ENCODE measurements around the gene NALCN. TPM values are rescaled to one million over a fixed set of nuclear protein-coding genes. Genes with fewer than 3 reads are reported as not detected.

NALCN gene
- total and polyA plus RNA-seq, 7 experiments from 2014 or later, result not detected

DNA sequence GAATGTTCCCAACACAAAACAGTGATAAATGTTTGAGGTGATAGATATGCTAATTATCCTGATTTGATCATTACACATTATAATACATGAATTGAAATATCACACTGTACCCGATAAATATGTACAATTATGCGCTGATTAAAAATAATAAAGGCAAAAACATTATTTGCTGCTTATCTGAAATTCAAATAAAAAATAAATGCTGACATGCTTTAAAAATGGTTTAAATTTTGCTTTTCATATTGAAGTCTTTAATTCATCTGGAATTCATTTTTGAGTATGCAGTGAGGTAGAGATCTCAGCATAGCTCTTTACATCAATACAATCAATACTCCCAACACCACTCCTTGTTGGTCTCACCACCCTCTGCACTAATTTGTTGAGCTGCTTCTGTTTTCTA lies 330.8 kb downstream of the NALCN start:
- no peaks in the 10 kb centered on the region for H3K36me3 Mint-ChIP-seq
- no peaks in the 10 kb centered on the region for H3K4me1 Mint-ChIP-seq
- no peak overlapping the region for H3K27ac Mint-ChIP-seq
- POLR2A ChIA-PET, result no interaction called here
- Histone ChIP-seq H3K4me1 (ENCODE audit: control insufficient read depth in 2 of 2, insufficient read depth in 2 of 2, low read length in 2 of 2) (no peaks in the 10 kb centered on the region), H3K9me3 (ENCODE audit: control insufficient read depth in 2 of 3, low read length in 3 of 3) (no peaks in the 10 kb centered on the region), H3K27ac (ENCODE audit: low read depth, low read length) (no peak overlapping the region), H3K4me3 (ENCODE audit: low read length) (no peak overlapping the region), H3K36me3 (ENCODE audit: control insufficient read depth in 2 of 3, insufficient read depth in 3 of 3, low read length in 3 of 3) (no peaks in the 10 kb centered on the region), H3K27me3 (ENCODE audit: control insufficient read depth in 2 of 2, insufficient read depth in 2 of 2, low read length in 2 of 2) (no peaks in the 10 kb centered on the region)
- no peak for DNase-seq
- no peak for ATAC-seq
- intact Hi-C loops (cut with micrococcal nuclease), result no loop called here
- H3K9me3 Mint-ChIP-seq, result peaks cover 0 to 3% (median 0%) of the 10 kb centered on the region in 11 donors
- peaks cover 0 to 28% (median 11%) of the 10 kb centered on the region in 5 donors for H3K27me3 Mint-ChIP-seq
- no peak overlapping the region for H3K4me3 Mint-ChIP-seq
- CTCF ChIA-PET, result no interaction called here

DNA sequence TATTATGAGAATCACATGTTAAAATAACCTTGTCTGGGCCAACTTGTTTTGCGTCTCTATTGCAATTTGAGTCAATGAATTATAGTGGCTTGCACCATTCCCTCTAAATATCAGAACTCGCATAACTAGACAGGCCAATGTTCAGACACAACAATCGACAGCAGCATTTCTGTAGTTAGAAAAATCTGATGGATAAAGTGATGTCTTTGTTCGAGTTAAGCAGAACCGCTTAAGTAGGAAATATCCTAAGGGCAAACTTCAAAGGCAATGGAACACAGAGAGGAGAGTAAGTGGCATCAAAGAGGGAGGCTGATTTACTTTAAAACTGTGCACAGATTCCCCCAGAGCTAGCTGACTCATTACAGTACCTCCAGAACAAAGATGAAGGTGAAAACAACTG lies 333.9 kb downstream of the NALCN start:
- ChIA-PET CTCF (no interaction called here), POLR2A (no interaction called here)
- Histone ChIP-seq H3K9me3 (ENCODE audit: control insufficient read depth in 2 of 3, low read length in 3 of 3) (no peaks in the 10 kb centered on the region), H3K27ac (ENCODE audit: low read depth, low read length) (no peak overlapping the region), H3K36me3 (ENCODE audit: control insufficient read depth in 2 of 3, insufficient read depth in 3 of 3, low read length in 3 of 3) (no peaks in the 10 kb centered on the region), H3K4me1 (ENCODE audit: control insufficient read depth in 2 of 2, insufficient read depth in 2 of 2, low read length in 2 of 2) (no peaks in the 10 kb centered on the region), H3K4me3 (ENCODE audit: low read length) (no peak overlapping the region), H3K27me3 (ENCODE audit: control insufficient read depth in 2 of 2, insufficient read depth in 2 of 2, low read length in 2 of 2) (no peaks in the 10 kb centered on the region)
- peaks cover 0 to 13% (median 2%) of the 10 kb centered on the region in 11 donors for H3K9me3 Mint-ChIP-seq
- ATAC-seq, result no peak
- H3K36me3 Mint-ChIP-seq, result peaks cover 0 to under 1% (median 0%) of the 10 kb centered on the region in 5 donors
- DNase-seq, result no peak
- intact Hi-C loops (cut with micrococcal nuclease), result no loop called here
- H3K27me3 Mint-ChIP-seq, result peaks cover 0 to 27% (median 9%) of the 10 kb centered on the region in 5 donors
- H3K4me1 Mint-ChIP-seq, result no peaks in the 10 kb centered on the region
- H3K4me3 Mint-ChIP-seq, result no peak overlapping the region
- H3K27ac Mint-ChIP-seq, result no peak overlapping the region

DNA sequence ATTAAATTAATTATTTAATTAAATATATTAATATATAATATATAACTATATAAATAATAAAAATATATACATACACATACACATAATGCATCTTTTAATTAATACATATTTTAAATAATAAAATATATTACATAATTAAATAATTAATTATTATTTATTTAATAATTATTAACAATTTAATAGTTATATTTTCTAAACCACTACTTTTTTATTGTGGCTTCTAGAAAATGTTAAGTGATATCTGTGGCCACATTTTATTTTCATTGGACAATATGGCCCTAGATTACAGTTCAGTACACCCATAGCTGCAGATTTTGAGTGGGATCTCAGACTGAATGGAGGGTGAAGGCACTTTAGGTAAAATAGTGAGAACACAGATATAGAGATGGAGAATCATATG lies 335.7 kb downstream of the NALCN start:
- no peak overlapping the region for H3K4me3 ChIP-seq (ENCODE audit: low read length)
- H3K27me3 ChIP-seq (ENCODE audit: control insufficient read depth in 2 of 2, insufficient read depth in 2 of 2, low read length in 2 of 2), result no peaks in the 10 kb centered on the region
- DNase-seq (no peak), ATAC-seq (no peak)
- Mint-ChIP-seq H3K27ac (no peak overlapping the region), H3K9me3 (peaks cover 0 to 19% (median 2%) of the 10 kb centered on the region in 11 donors), H3K27me3 (peaks cover 0 to 23% (median 9%) of the 10 kb centered on the region in 5 donors), H3K36me3 (peaks cover 0 to 4% (median 0%) of the 10 kb centered on the region in 5 donors), H3K4me1 (no peaks in the 10 kb centered on the region), H3K4me3 (no peak overlapping the region)
- H3K4me1 ChIP-seq (ENCODE audit: control insufficient read depth in 2 of 2, insufficient read depth in 2 of 2, low read length in 2 of 2), result no peaks in the 10 kb centered on the region
- no peaks in the 10 kb centered on the region for H3K36me3 ChIP-seq (ENCODE audit: control insufficient read depth in 2 of 3, insufficient read depth in 3 of 3, low read length in 3 of 3)
- intact Hi-C loops (cut with micrococcal nuclease), result no loop called here
- ChIA-PET CTCF (no interaction called here), POLR2A (no interaction called here)
- H3K9me3 ChIP-seq (ENCODE audit: control insufficient read depth in 2 of 3, low read length in 3 of 3), result no peaks in the 10 kb centered on the region
- no peak overlapping the region for H3K27ac ChIP-seq (ENCODE audit: low read depth, low read length)

DNA sequence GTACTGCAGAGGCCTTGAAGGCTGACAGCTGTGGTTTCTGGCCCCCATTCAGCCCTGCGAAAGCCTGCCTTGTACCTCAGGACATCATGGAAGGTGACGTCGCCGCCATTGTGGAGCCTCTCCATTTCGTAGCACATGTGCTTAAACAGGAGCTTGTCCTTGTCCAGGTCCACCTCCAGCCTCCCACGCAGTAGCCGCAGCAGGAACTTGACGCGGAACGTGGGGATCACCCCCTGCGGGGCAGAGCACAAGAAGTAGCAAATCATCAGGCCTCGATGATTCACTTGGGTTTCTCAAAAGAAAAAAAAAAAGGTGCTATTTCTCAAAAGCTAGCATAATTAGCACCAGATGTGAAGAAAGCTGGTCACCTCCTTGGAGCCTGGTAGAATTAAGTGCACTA lies 351.0 kb downstream of the NALCN start:
- H3K9me3 Mint-ChIP-seq, result peaks cover 0 to 5% (median 0%) of the 10 kb centered on the region in 11 donors

DNA sequence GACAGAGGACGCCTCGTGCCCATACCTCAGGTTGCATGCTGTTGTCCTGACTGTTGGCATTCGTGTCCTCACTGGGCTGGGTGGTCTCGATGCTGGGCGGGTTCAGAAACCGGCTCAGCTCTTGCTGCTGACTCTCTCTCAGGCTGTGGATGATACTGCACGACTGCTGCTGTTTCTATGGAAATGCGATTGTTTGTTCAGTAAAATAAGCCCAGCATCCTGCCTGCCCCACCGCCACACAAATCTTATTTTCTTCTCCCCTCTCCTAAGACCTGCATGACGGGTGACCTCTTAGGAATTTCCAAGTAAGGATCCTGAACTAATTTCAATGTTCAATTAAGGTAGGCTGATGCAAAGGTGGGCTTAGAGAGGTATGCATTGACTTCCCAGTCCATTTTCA lies 356.5 kb downstream of the NALCN start:
- CTCF ChIA-PET, result no interaction called here
- ATAC-seq (no peak), DNase-seq (no peak)
- H3K27ac Mint-ChIP-seq, result no peak overlapping the region
- H3K36me3 Mint-ChIP-seq, result peaks cover 0 to 4% (median 0%) of the 10 kb centered on the region in 5 donors
- POLR2A ChIA-PET, result no interaction called here
- Histone ChIP-seq H3K27ac (ENCODE audit: low read depth, low read length) (no peak overlapping the region), H3K9me3 (ENCODE audit: control insufficient read depth in 2 of 3, low read length in 3 of 3) (no peaks in the 10 kb centered on the region), H3K36me3 (ENCODE audit: control insufficient read depth in 2 of 3, insufficient read depth in 3 of 3, low read length in 3 of 3) (no peaks in the 10 kb centered on the region), H3K4me1 (ENCODE audit: control insufficient read depth in 2 of 2, insufficient read depth in 2 of 2, low read length in 2 of 2) (no peaks in the 10 kb centered on the region), H3K4me3 (ENCODE audit: low read length) (no peak overlapping the region), H3K27me3 (ENCODE audit: control insufficient read depth in 2 of 2, insufficient read depth in 2 of 2, low read length in 2 of 2) (no peaks in the 10 kb centered on the region)
- H3K27me3 Mint-ChIP-seq, result peaks cover 20 to 55% (median 32%) of the 10 kb centered on the region in 5 donors
- intact Hi-C loops (cut with micrococcal nuclease), result no loop called here
- no peaks in the 10 kb centered on the region for H3K9me3 Mint-ChIP-seq
- peaks cover 0 to 9% (median 0%) of the 10 kb centered on the region in 7 donors for H3K4me1 Mint-ChIP-seq
- H3K4me3 Mint-ChIP-seq, result no peak overlapping the region

More for the DNA sequence above, 351.0 kb downstream of the NALCN start:
- DNase-seq, result no peak
- Mint-ChIP-seq H3K27ac (no peak overlapping the region), H3K27me3 (peaks cover 0 to 51% (median 25%) of the 10 kb centered on the region in 5 donors), H3K4me1 (no peaks in the 10 kb centered on the region), H3K36me3 (peaks cover 0 to 4% (median 0%) of the 10 kb centered on the region in 5 donors), H3K4me3 (no peak overlapping the region)
- Histone ChIP-seq H3K27me3 (ENCODE audit: control insufficient read depth in 2 of 2, insufficient read depth in 2 of 2, low read length in 2 of 2) (peaks cover 0 to 4% of the 10 kb centered on the region in 2 donors), H3K9me3 (ENCODE audit: control insufficient read depth in 2 of 3, low read length in 3 of 3) (no peaks in the 10 kb centered on the region), H3K4me3 (ENCODE audit: low read length) (no peak overlapping the region), H3K27ac (ENCODE audit: low read depth, low read length) (no peak overlapping the region), H3K4me1 (ENCODE audit: control insufficient read depth in 2 of 2, insufficient read depth in 2 of 2, low read length in 2 of 2) (no peaks in the 10 kb centered on the region), H3K36me3 (ENCODE audit: control insufficient read depth in 2 of 3, insufficient read depth in 3 of 3, low read length in 3 of 3) (no peaks in the 10 kb centered on the region)
- ATAC-seq, result no peak
- ChIA-PET CTCF (no interaction called here), POLR2A (no interaction called here)
- intact Hi-C loops (cut with micrococcal nuclease), result no loop called here

DNA sequence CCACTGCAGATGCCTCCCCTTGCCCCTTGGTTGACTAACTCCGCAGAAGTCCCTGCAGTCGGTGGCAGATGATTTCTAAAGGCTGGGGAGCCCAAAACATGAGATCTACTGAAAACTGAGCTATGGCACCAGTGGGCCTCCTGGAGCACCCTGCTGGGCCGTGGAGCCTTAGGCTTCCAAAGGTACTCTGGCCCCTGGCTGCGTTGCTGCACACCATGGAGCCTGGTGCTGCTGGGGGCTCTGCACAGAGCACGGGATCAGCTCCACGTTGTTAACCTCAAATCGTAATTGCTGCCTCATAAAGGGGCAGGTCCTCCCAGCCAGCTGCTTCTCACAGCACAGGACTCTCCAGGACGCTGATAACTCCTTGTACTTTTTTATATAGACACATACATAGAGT lies 357.5 kb downstream of the NALCN start:
- ChIA-PET POLR2A (no interaction called here), CTCF (no interaction called here)
- DNase-seq (no peak), ATAC-seq (no peak)
- Mint-ChIP-seq H3K4me3 (no peak overlapping the region), H3K36me3 (peaks cover 0 to 4% (median 0%) of the 10 kb centered on the region in 5 donors), H3K27me3 (peaks cover 20 to 48% (median 27%) of the 10 kb centered on the region in 5 donors), H3K27ac (no peak overlapping the region), H3K4me1 (peaks cover 0 to 9% (median 0%) of the 10 kb centered on the region in 7 donors), H3K9me3 (no peaks in the 10 kb centered on the region)
- no peak overlapping the region for H3K4me3 ChIP-seq (ENCODE audit: low read length)
- H3K27me3 ChIP-seq (ENCODE audit: control insufficient read depth in 2 of 2, insufficient read depth in 2 of 2, low read length in 2 of 2), result no peaks in the 10 kb centered on the region
- no peak overlapping the region for H3K27ac ChIP-seq (ENCODE audit: low read depth, low read length)
- no peaks in the 10 kb centered on the region for H3K4me1 ChIP-seq (ENCODE audit: control insufficient read depth in 2 of 2, insufficient read depth in 2 of 2, low read length in 2 of 2)
- no peaks in the 10 kb centered on the region for H3K9me3 ChIP-seq (ENCODE audit: control insufficient read depth in 2 of 3, low read length in 3 of 3)
- intact Hi-C loops (cut with micrococcal nuclease), result no loop called here
- no peaks in the 10 kb centered on the region for H3K36me3 ChIP-seq (ENCODE audit: control insufficient read depth in 2 of 3, insufficient read depth in 3 of 3, low read length in 3 of 3)

DNA sequence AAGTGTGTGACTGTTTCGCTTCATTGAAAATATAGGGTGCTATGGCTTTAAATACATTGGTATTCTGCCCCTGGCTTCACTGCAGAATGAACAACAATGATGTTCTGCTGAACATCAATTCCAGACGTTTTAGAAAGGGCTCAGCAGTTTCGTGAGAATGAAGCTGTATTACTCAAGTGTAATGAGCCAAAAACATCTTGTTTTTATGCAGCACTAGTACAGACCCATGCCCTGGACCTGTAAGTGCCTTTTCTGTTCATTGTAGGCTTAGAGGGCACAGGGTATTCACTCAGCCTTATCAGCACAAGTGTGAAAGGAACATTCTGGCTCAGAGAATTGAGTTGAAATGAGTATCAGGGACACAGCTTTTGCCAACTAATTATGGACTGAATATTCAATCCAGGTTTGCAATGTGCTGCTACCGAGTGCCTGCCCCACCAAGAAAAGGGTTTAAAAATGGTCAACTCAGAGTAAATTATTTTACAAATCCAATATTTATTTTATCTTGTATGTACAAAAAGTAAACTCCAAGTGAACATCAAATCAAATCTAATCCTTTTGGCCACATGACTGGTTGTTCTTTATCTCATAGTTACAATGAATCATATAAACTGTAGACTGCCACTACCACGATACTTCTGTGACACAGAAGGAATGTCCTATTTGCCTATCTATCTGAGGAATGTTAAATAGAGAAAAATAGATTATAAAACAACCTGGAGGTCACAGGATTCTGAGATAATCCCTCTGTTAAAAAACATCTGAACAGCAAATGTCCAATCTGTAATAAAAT lies 362.8 kb downstream of the NALCN start:
- DNase-seq, result no peak
- no peaks in the 10 kb centered on the region for H3K27me3 ChIP-seq (ENCODE audit: control insufficient read depth in 2 of 2, insufficient read depth in 2 of 2, low read length in 2 of 2)
- ATAC-seq, result no peak
- no peak overlapping the region for H3K27ac Mint-ChIP-seq
- intact Hi-C loops (cut with micrococcal nuclease), result no loop called here
- no peaks in the 10 kb centered on the region for H3K9me3 ChIP-seq (ENCODE audit: control insufficient read depth in 2 of 3, low read length in 3 of 3)
- no peaks in the 10 kb centered on the region for H3K9me3 Mint-ChIP-seq
- POLR2A ChIA-PET, result interaction anchor here (0.6 kb wide), 1 partner anchor 166 kb away, joined by 3 read pairs; no protein-coding TSS in a partner anchor
- no peak overlapping the region for H3K4me3 Mint-ChIP-seq
- no peaks in the 10 kb centered on the region for H3K36me3 Mint-ChIP-seq
- H3K4me1 ChIP-seq (ENCODE audit: control insufficient read depth in 2 of 2, insufficient read depth in 2 of 2, low read length in 2 of 2), result no peaks in the 10 kb centered on the region
- H3K27me3 Mint-ChIP-seq, result peaks cover 10 to 14% (median 11%) of the 10 kb centered on the region in 5 donors
- no peak overlapping the region for H3K27ac ChIP-seq (ENCODE audit: low read depth, low read length)
- H3K4me1 Mint-ChIP-seq, result peaks cover 0 to 9% (median 0%) of the 10 kb centered on the region in 7 donors
- H3K4me3 ChIP-seq (ENCODE audit: low read length), result no peak overlapping the region
- no peaks in the 10 kb centered on the region for H3K36me3 ChIP-seq (ENCODE audit: control insufficient read depth in 2 of 3, insufficient read depth in 3 of 3, low read length in 3 of 3)
- CTCF ChIA-PET, result no interaction called here

All from naive thymus-derived CD4-positive, alpha-beta T cell (primary cell).